Measurements from ENCODE around the gene PSORS1C2.

DNA sequence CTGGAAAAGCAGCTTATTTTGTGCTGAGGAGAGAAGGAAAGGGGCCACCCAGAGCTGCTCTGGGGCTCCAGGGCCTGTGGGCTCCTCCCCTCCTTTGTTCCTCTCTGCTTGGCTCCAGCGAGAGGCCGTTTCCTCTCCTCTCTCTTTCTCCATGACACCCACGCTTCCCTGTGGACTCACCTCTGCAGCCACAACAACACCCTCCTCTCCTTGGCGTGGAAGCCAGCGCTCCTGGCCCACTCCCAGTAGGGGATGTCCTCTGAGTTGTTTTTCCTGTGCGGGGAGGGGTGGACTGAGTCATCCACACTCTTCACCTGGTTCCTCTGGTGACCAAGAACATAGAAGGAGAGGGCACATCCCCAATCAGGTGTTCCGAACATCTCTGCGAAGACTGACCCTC, 13.7 kb downstream of the PSORS1C2 start:
- TF ChIP-seq RXRA (IDR thresholded peaks at IDR 0.05; ENCODE audit: borderline replicate concordance, low read depth) (no peak), REST (IDR thresholded peaks at IDR 0.05; ENCODE audit: low read depth, low read length) (no peak)
